ENCODE results near the gene IL17REL. TPM values are rescaled to one million over a fixed set of nuclear protein-coding genes. Genes with fewer than 3 reads are reported as not detected.

IL17REL gene
- total and polyA plus RNA-seq, 3 experiments from 2014 or later, result 0.20 to 0.29 TPM; not detected in 1

DNA sequence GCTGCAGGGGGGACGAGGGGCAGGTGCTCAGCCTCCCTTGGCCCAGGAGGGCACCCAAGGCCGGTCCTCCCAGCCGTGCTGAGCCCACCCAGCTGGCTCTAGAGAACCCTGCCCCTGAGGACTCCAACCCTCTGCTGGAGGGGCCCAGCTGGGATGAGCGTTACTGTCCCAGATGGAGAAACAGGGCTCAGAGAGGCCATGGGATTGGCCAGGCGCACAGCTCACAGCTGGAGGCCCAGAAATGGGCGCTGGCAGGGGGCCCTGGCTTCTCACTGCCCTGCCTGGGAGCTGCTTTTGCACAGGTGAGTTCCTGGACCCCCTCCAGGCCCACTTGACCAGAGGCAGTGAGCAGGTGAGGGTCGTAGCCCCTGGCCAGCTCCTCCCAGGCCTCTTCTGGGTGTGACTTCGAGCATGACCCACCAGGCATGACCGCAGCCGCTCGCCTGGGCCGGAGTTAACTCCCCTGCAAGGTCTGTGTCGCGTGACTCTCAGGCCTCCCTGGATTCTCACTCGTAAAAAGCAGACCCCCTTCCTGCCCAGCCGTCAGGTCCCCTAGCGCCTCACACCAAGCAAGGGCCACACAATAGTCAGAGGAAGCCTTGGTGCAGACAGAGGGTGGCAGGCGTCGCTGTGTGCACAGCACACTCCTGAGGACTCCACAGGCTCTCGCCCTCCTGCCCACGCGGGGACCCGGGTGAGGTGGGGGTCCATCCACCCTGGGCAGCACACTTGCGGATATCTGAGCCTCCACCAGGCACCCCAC, 19.7 kb upstream of the IL17REL start:
- H3K27me3 Mint-ChIP-seq, result peaks cover 5 to 15% of the 10 kb centered on the region in 2 donors
- Histone ChIP-seq H3K27ac (ENCODE audit: low read depth, low read length) (no peak overlapping the region), H3K4me3 (ENCODE audit: low read length) (no peak overlapping the region), H3K4me1 (ENCODE audit: insufficient read depth, low read length) (no peaks in the 10 kb centered on the region), H3K36me3 (ENCODE audit: insufficient read depth, low read length) (no peaks in the 10 kb centered on the region), H3K27me3 (ENCODE audit: insufficient read depth, low read length, poor library complexity, severe bottlenecking) (no peaks in the 10 kb centered on the region), H3K9me3 (ENCODE audit: low read length) (no peaks in the 10 kb centered on the region)
- DNase-seq, result peak in 1 of 5 donors; percentile 47
- no peaks in the 10 kb centered on the region for H3K36me3 Mint-ChIP-seq
- no peak overlapping the region for H3K4me3 Mint-ChIP-seq
- no peak overlapping the region for H3K27ac Mint-ChIP-seq
- POLR2A ChIA-PET, result no interaction called here
- no peaks in the 10 kb centered on the region for H3K9me3 Mint-ChIP-seq
- CTCF ChIA-PET, result interaction anchor here (1.1 to 3.9 kb wide), 4 partner anchors 40 to 264 kb away, joined by 3 to 49 read pairs (median 35); no protein-coding TSS in a partner anchor
- peaks cover 8 to 12% (median 10%) of the 10 kb centered on the region in 3 donors for H3K4me1 Mint-ChIP-seq

- Mint-ChIP-seq H3K27me3 (peaks cover 4 to 15% of the 10 kb centered on the region in 2 donors), H3K4me3 (no peak overlapping the region), H3K36me3 (no peaks in the 10 kb centered on the region), H3K4me1 (peaks cover 8 to 12% (median 10%) of the 10 kb centered on the region in 3 donors), H3K9me3 (no peaks in the 10 kb centered on the region), H3K27ac (no peak overlapping the region)
- ChIA-PET POLR2A (no interaction called here), CTCF (interaction anchor here (0.8 to 3.9 kb wide), 16 partner anchors 39 to 269 kb away, joined by 3 to 49 read pairs (median 5); no protein-coding TSS in a partner anchor)
- H3K9me3 ChIP-seq (ENCODE audit: low read length), result no peaks in the 10 kb centered on the region
- H3K36me3 ChIP-seq (ENCODE audit: insufficient read depth, low read length), result no peaks in the 10 kb centered on the region
- no peak overlapping the region for H3K27ac ChIP-seq (ENCODE audit: low read depth, low read length)
- H3K27me3 ChIP-seq (ENCODE audit: insufficient read depth, low read length, poor library complexity, severe bottlenecking), result no peaks in the 10 kb centered on the region
- no peak overlapping the region for H3K4me3 ChIP-seq (ENCODE audit: low read length)
- H3K4me1 ChIP-seq (ENCODE audit: insufficient read depth, low read length), result no peaks in the 10 kb centered on the region
- DNase-seq, result peak in 1 of 5 donors; percentile 48
Measured at GRCh38 chr22:50031189-50032091, 18.9 kb upstream of the IL17REL start.

- H3K9me3 ChIP-seq (ENCODE audit: low read length), result no peaks in the 10 kb centered on the region
Measured at GRCh38 chr22:50030297-50031188, 18.0 kb upstream of the IL17REL start.

GRCh38 chr22:50027639-50028537, 15.3 kb upstream of the IL17REL start:
- Histone ChIP-seq H3K4me3 (ENCODE audit: low read length) (no peak overlapping the region), H3K9me3 (ENCODE audit: low read length) (no peaks in the 10 kb centered on the region), H3K36me3 (ENCODE audit: insufficient read depth, low read length) (no peaks in the 10 kb centered on the region), H3K27ac (ENCODE audit: low read depth, low read length) (no peak overlapping the region), H3K27me3 (ENCODE audit: insufficient read depth, low read length, poor library complexity, severe bottlenecking) (no peaks in the 10 kb centered on the region), H3K4me1 (ENCODE audit: insufficient read depth, low read length) (no peaks in the 10 kb centered on the region)
- Mint-ChIP-seq H3K4me3 (peak overlapping the region in 1 of 7 donors; percentile 8), H3K27ac (peak overlapping the region in 6 of 8 donors; percentile 38 to 88 (median 78)), H3K9me3 (peaks cover 0 to 2% (median 0%) of the 10 kb centered on the region in 5 donors), H3K36me3 (no peaks in the 10 kb centered on the region), H3K4me1 (peaks cover 8 to 9% (median 8%) of the 10 kb centered on the region in 3 donors), H3K27me3 (peaks cover 2 to 18% of the 10 kb centered on the region in 2 donors)
- DNase-seq, result peak in 3 of 5 donors; percentile 40 to 76 (median 60)
- ChIA-PET POLR2A (no interaction called here), CTCF (interaction anchor here (0.8 to 1.6 kb wide), 10 partner anchors 9 to 263 kb away, joined by 3 to 5 read pairs (median 3); no protein-coding TSS in a partner anchor)

More at GRCh38 chr22:50030297-50031188, 18.0 kb upstream of the IL17REL start:
- Mint-ChIP-seq H3K36me3 (no peaks in the 10 kb centered on the region), H3K9me3 (no peaks in the 10 kb centered on the region), H3K27ac (no peak overlapping the region), H3K4me3 (no peak overlapping the region), H3K27me3 (peaks cover 5 to 17% of the 10 kb centered on the region in 2 donors), H3K4me1 (peaks cover 8 to 12% (median 12%) of the 10 kb centered on the region in 3 donors)
- peak; percentile 75 to 87 (median 77) for DNase-seq
- ChIA-PET POLR2A (interaction anchor here (1.1 kb wide), 1 partner anchor 70 kb away, joined by 3 read pairs; no protein-coding TSS in a partner anchor), CTCF (interaction anchor here (0.6 to 3.9 kb wide), 36 partner anchors 10 to 268 kb away, joined by 3 to 49 read pairs (median 5); partner anchors contain the start of gene IL17REL)
- Histone ChIP-seq H3K36me3 (ENCODE audit: insufficient read depth, low read length) (no peaks in the 10 kb centered on the region), H3K27me3 (ENCODE audit: insufficient read depth, low read length, poor library complexity, severe bottlenecking) (no peaks in the 10 kb centered on the region), H3K4me3 (ENCODE audit: low read length) (no peak overlapping the region), H3K4me1 (ENCODE audit: insufficient read depth, low read length) (no peaks in the 10 kb centered on the region), H3K27ac (ENCODE audit: low read depth, low read length) (no peak overlapping the region)

DNA sequence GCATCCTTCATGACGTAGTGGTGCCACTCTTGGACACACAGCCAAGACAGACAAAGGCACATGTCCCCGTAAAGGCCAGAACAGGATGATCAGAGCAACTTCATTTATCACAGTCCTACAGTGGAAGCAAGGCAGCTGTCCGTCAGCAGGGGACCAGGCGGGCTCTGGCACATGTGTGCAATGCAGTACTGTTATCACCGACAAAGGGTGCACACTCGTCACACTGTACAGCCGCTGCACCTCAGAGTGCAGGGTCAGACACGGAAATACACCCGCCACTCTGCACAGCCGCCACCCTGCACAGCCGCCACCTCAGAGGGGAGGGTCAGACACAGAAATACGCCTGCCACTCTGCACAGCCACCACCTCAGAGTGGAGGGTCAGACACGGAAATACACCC, 13.4 kb upstream of the IL17REL start:
- no peak overlapping the region for H3K27ac ChIP-seq (ENCODE audit: low read depth, low read length)
- H3K4me1 ChIP-seq (ENCODE audit: insufficient read depth, low read length), result no peaks in the 10 kb centered on the region
- ChIA-PET CTCF (no interaction called here), POLR2A (no interaction called here)
- Mint-ChIP-seq H3K36me3 (no peaks in the 10 kb centered on the region), H3K4me3 (no peak overlapping the region), H3K9me3 (peaks cover 0 to 2% (median 0%) of the 10 kb centered on the region in 5 donors), H3K4me1 (peaks cover 8 to 9% (median 8%) of the 10 kb centered on the region in 3 donors), H3K27ac (peak overlapping the region in 1 of 8 donors; percentile 43), H3K27me3 (peaks cover 2 to 18% of the 10 kb centered on the region in 2 donors)
- no peaks in the 10 kb centered on the region for H3K9me3 ChIP-seq (ENCODE audit: low read length)
- H3K4me3 ChIP-seq (ENCODE audit: low read length), result no peak overlapping the region
- DNase-seq, result no peak
- H3K27me3 ChIP-seq (ENCODE audit: insufficient read depth, low read length, poor library complexity, severe bottlenecking), result no peaks in the 10 kb centered on the region
- no peaks in the 10 kb centered on the region for H3K36me3 ChIP-seq (ENCODE audit: insufficient read depth, low read length)

DNA sequence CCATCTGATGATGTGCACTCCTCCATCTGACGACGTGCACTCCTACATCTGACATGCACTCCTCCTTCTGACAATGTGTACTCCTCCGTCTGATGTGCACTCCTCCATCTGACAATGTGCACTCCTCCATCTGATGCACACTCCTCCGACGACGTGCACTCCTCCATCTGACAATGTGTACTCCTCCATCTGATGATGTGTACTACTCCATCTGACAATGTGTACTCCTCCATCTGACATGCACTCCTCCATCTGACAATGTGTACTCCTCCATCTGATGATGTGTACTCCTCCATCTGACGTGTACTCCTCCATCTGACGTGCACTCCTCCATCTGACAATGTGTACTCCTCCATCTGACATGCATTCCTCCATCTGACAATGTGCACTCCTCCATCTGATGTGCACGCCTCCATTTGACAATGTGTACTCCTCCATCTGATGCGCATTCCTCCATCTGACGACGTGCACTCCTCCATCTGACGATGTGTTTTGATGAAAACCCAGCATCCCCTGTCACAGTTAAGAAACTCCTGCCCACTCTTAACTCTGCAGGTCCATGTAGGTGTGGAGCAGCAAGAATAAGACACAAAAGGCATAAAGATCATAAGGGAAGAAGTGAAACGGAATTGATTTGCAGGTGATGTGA, 9.7 kb upstream of the IL17REL start:
- H3K4me3 ChIP-seq (ENCODE audit: low read length), result no peak overlapping the region
- peaks cover 0 to 1% (median 0%) of the 10 kb centered on the region in 3 donors for H3K36me3 Mint-ChIP-seq

More for the DNA sequence above, 9.7 kb upstream of the IL17REL start:
- CTCF ChIA-PET, result no interaction called here
- Mint-ChIP-seq H3K4me1 (peaks cover 0 to 2% (median 0%) of the 10 kb centered on the region in 3 donors), H3K27me3 (peaks cover 2 to 13% of the 10 kb centered on the region in 2 donors), H3K27ac (no peak overlapping the region), H3K4me3 (no peak overlapping the region), H3K9me3 (peaks cover 0 to 2% (median 0%) of the 10 kb centered on the region in 5 donors)
- Histone ChIP-seq H3K9me3 (ENCODE audit: low read length) (no peaks in the 10 kb centered on the region), H3K27me3 (ENCODE audit: insufficient read depth, low read length, poor library complexity, severe bottlenecking) (no peaks in the 10 kb centered on the region), H3K4me1 (ENCODE audit: insufficient read depth, low read length) (peaks cover 23% of the 10 kb centered on the region), H3K27ac (ENCODE audit: low read depth, low read length) (no peak overlapping the region), H3K36me3 (ENCODE audit: insufficient read depth, low read length) (no peaks in the 10 kb centered on the region)
- POLR2A ChIA-PET, result no interaction called here
- DNase-seq, result no peak
